HEK293 (cell line): Measurements from ENCODE around the gene PAQR5.
A peak's percentile ranks its signal among the peaks of the same experiment; 100 is the strongest.

Experiments used
- CTCF ChIA-PET: fragments of 350-600 bp; formaldehyde crosslinking; extraction: SDS; loops from one replicate; lab custom pipeline; 2021; ENCODE audit warnings: antibody characterized with exemption; lab: Yijun Ruan, JAX
- POLR2A ChIA-PET: fragments of 300-600 bp; formaldehyde crosslinking; extraction: SDS; loops from one replicate; lab custom pipeline; 2020; ENCODE audit warnings: antibody characterized with exemption, inconsistent platforms; lab: Yijun Ruan, JAX
- H3K27ac ChIP-seq: fragments of 200-500 bp; sonication (Bioruptor generic); 2 replicates; pipeline ENCODE4 v1.5.1; 2014; ENCODE audit warnings: low read depth, low read length, control low read depth, inconsistent platforms; ENCODE audit errors: extremely low read depth
- H3K36me3 ChIP-seq, 2 experiments: fragments of 200-500 bp in 1 of 2; sonication (Bioruptor generic) in 1 of 2; 1 replicate in 1 of 2; 2 replicates in 1 of 2; pipeline ENCODE4 v1.5.1; 2014 to 2017; ENCODE audit warnings: inconsistent platforms in 2 of 2, low read length in 2 of 2; ENCODE audit not compliant: control insufficient read depth in 2 of 2, insufficient read depth in 1 of 2
- H3K4me1 ChIP-seq: fragments of 200-500 bp; sonication (Bioruptor generic); 2 replicates; pipeline ENCODE4 v1.5.1; 2014; ENCODE audit warnings: mild to moderate bottlenecking, low read length, inconsistent platforms; ENCODE audit not compliant: control insufficient read depth, insufficient read depth
- H3K4me3 ChIP-seq: 2 replicates; pipeline ENCODE4 v1.5.1; 2011; ENCODE audit warnings: low read depth, mild to moderate bottlenecking, control low read depth, low read length, moderate library complexity
- H3K9me3 ChIP-seq: fragments of 200-500 bp; sonication (Bioruptor generic); 2 replicates; pipeline ENCODE4 v1.5.1; 2014; ENCODE audit warnings: low read depth, low read length, inconsistent platforms; ENCODE audit not compliant: control insufficient read depth, insufficient read depth
- FEZF1 ChIP-seq: fragments of 450-650 bp; formaldehyde crosslinking; IDR thresholded peaks from 2 replicates; pipeline ENCODE4 v1.5.1; 2016; ENCODE audit warnings: missing biosample characterization, missing genetic modification characterization
- OVOL3 ChIP-seq: fragments of 450-650 bp; formaldehyde crosslinking; IDR thresholded peaks from 2 replicates; pipeline ENCODE4 v1.5.1; 2016; ENCODE audit warnings: missing biosample characterization, missing genetic modification characterization
- TCF7L2 ChIP-seq: IDR thresholded peaks from 2 replicates; pipeline ENCODE4 v1.6.1; 2011; ENCODE audit warnings: low read depth, mild to moderate bottlenecking, inconsistent platforms, low read length, moderate library complexity, borderline replicate concordance
- ZBTB17 ChIP-seq: fragments of 450-650 bp; formaldehyde crosslinking; IDR thresholded peaks from 2 replicates; pipeline ENCODE4 v1.5.1; 2016; ENCODE audit warnings: missing biosample characterization, missing genetic modification characterization
- ZNF132 ChIP-seq: fragments of 450-650 bp; formaldehyde crosslinking; IDR thresholded peaks from 2 replicates; pipeline ENCODE4 v1.5.1; 2017; ENCODE audit warnings: missing biosample characterization, missing genetic modification characterization, borderline replicate concordance
- ZNF140 ChIP-seq: fragments of 450-650 bp; formaldehyde crosslinking; IDR thresholded peaks from 2 replicates; pipeline ENCODE4 v1.5.1; 2016; ENCODE audit warnings: missing biosample characterization, missing genetic modification characterization
- ZNF175 ChIP-seq: fragments of 450-650 bp; formaldehyde crosslinking; IDR thresholded peaks from 2 replicates; pipeline ENCODE4 v1.5.1; 2016; ENCODE audit warnings: missing biosample characterization, missing genetic modification characterization
- ZNF184 ChIP-seq: fragments of 450-650 bp; IDR thresholded peaks from 2 replicates; pipeline ENCODE4 v1.5.1; 2018; ENCODE audit warnings: missing biosample characterization, mild to moderate bottlenecking, missing genetic modification characterization
- ZNF600 ChIP-seq: fragments of 450-650 bp; formaldehyde crosslinking; IDR thresholded peaks from 2 replicates; pipeline ENCODE4 v1.5.1; 2016; ENCODE audit warnings: missing biosample characterization, missing genetic modification characterization
- ZNF777 ChIP-seq: fragments of 450-650 bp; formaldehyde crosslinking; IDR thresholded peaks from 2 replicates; pipeline ENCODE4 v1.5.1; 2017; ENCODE audit warnings: missing biosample characterization, missing genetic modification characterization, borderline replicate concordance
- TF ChIP-seq, protein P1 (sequence below): fragments of 450-650 bp; formaldehyde crosslinking; IDR thresholded peaks from 2 replicates; pipeline ENCODE4 v1.5.1; 2016; ENCODE audit warnings: missing biosample characterization, missing genetic modification characterization
- TF ChIP-seq, protein P2 (sequence below): fragments of 450-650 bp; formaldehyde crosslinking; IDR thresholded peaks from 2 replicates; pipeline ENCODE4 v1.5.1; 2016; ENCODE audit warnings: missing biosample characterization, missing genetic modification characterization
- TF ChIP-seq, protein P3 (sequence below): fragments of 450-650 bp; formaldehyde crosslinking; IDR thresholded peaks from 2 replicates; pipeline ENCODE4 v1.5.1; 2017; ENCODE audit warnings: missing biosample characterization, mild to moderate bottlenecking, missing genetic modification characterization, moderate library complexity
- TF ChIP-seq, protein P4 (sequence below): fragments of 450-650 bp; formaldehyde crosslinking; IDR thresholded peaks from 2 replicates; pipeline ENCODE4 v1.5.1; 2017; ENCODE audit warnings: missing biosample characterization, missing genetic modification characterization
- TF ChIP-seq, protein P5 (sequence below): fragments of 450-650 bp; formaldehyde crosslinking; optimal IDR thresholded peaks from 2 replicates; pipeline ENCODE3; 2016; ENCODE audit warnings: missing biosample characterization, mild to moderate bottlenecking, missing genetic modification characterization

PAQR5 gene

DNA sequence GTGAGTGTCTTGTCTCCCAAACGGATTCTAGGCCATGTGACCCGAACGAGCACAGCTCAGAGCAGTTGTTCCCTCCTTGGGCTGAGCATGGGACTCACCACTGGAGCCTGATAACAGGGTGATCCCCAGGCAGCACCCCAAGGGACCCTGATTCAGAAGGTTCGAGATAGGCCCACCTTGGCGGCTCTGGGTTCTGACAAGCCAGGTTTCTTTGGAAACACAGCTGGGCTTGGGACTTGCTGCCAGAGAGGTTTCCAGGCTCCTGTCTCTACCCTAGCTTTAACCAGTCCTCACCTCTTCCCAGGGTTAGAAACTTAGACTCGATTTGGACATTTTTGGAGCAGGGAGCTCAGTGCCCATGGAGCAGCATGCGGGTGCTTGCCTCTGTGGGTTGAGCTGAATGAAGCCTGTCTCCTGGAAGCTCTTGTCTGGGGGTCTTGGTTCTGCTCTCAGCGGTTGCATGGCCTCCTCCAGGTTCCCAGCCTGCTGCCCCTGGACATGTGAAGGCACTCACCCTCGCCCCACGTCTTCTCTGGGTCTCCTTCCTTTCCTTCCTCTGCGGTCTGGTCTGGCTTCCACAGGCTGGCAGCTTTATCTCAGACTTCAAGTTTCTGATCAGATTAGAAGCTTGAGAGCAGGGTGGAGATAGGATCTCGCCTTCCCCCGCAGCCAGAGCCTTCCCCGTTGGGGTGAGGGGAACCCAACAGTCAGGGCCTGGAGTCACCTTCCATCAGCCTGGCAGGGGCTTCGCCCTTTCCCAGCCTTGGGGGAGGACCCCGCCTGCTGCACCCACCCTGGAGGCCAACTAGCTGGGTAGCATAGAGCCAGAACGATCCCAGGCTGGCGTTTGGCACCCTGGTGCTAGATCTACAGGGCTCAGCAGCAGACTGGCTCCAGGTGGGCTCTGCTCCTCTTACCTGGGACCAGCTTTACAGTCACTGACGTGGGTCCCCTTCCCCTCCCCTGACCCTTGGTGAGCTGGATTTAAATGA, 21.0 kb downstream of the PAQR5 start (continued):
- TF ChIP-seq, protein P1, sequence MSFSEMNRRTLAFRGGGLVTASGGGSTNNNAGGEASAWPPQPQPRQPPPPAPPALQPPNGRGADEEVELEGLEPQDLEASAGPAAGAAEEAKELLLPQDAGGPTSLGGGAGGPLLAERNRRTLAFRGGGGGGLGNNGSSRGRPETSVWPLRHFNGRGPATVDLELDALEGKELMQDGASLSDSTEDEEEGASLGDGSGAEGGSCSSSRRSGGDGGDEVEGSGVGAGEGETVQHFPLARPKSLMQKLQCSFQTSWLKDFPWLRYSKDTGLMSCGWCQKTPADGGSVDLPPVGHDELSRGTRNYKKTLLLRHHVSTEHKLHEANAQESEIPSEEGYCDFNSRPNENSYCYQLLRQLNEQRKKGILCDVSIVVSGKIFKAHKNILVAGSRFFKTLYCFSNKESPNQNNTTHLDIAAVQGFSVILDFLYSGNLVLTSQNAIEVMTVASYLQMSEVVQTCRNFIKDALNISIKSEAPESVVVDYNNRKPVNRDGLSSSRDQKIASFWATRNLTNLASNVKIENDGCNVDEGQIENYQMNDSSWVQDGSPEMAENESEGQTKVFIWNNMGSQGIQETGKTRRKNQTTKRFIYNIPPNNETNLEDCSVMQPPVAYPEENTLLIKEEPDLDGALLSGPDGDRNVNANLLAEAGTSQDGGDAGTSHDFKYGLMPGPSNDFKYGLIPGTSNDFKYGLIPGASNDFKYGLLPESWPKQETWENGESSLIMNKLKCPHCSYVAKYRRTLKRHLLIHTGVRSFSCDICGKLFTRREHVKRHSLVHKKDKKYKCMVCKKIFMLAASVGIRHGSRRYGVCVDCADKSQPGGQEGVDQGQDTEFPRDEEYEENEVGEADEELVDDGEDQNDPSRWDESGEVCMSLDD = no peak
- TF ChIP-seq, protein P2, sequence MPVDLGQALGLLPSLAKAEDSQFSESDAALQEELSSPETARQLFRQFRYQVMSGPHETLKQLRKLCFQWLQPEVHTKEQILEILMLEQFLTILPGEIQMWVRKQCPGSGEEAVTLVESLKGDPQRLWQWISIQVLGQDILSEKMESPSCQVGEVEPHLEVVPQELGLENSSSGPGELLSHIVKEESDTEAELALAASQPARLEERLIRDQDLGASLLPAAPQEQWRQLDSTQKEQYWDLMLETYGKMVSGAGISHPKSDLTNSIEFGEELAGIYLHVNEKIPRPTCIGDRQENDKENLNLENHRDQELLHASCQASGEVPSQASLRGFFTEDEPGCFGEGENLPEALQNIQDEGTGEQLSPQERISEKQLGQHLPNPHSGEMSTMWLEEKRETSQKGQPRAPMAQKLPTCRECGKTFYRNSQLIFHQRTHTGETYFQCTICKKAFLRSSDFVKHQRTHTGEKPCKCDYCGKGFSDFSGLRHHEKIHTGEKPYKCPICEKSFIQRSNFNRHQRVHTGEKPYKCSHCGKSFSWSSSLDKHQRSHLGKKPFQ = no peak
- no peak for TF ChIP-seq ZNF132 (tag by site-specific recombination)
- TF ChIP-seq, protein P3, sequence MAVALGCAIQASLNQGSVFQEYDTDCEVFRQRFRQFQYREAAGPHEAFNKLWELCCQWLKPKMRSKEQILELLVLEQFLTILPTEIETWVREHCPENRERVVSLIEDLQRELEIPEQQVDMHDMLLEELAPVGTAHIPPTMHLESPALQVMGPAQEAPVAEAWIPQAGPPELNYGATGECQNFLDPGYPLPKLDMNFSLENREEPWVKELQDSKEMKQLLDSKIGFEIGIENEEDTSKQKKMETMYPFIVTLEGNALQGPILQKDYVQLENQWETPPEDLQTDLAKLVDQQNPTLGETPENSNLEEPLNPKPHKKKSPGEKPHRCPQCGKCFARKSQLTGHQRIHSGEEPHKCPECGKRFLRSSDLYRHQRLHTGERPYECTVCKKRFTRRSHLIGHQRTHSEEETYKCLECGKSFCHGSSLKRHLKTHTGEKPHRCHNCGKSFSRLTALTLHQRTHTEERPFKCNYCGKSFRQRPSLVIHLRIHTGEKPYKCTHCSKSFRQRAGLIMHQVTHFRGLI (tag by site-specific recombination) = no peak
- no peak for TF ChIP-seq OVOL3
- TF ChIP-seq ZNF600 (tag by site-specific recombination) = peak; percentile 51; the same call in 1 of the 2 replicates
- TF ChIP-seq ZNF777 = no peak
- TF ChIP-seq, all 188 proteins: peak for 2

DNA sequence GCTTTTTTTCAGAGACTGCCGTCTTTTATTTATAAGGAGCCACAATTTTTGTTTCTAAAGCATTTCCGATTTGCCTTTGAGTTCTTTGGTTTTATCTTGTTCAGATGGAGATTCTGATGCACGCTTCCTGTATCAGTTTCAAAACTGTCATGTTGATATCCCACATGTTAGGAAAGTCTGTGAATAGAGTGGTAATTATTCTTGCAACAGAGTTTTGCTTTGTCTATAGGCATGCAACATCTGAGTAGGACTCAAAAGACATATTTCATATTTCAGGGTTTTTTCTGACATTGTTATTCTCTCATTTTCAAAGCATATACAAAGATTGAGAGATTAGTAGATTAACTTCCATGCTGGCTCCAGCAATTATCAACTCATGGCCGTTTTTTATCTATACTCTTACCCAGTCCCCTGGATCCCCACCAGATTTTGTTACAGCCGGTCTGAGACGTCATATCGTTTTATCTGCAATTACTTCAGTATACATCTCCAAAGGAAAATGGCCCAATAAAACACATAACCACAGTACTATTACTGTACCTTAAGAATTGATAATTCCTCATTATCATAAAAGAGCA, 22.4 kb downstream of the PAQR5 start:
- ChIA-PET POLR2A (no interaction called here), CTCF (no interaction called here)
- Histone ChIP-seq H3K27ac (no peak overlapping the region), H3K9me3 (no peaks in the 10 kb centered on the region), H3K36me3 (no peaks in the 10 kb centered on the region), H3K4me1 (peaks cover 3% of the 10 kb centered on the region; the same call in 1 of the 2 replicates), H3K4me3 (no peak overlapping the region)
- TF ChIP-seq FEZF1 (tag by site-specific recombination) (peak; percentile 71; the same call in 1 of the 2 replicates), ZBTB17 (peak; percentile 23; the same call in 1 of the 2 replicates), ZNF175 (tag by site-specific recombination) (no peak), TCF7L2 (peak; percentile 67), ZNF600 (tag by site-specific recombination) (peak; percentile 47; the same call in 1 of the 2 replicates), ZNF184 (tag by site-specific recombination) (no peak), ZNF140 (tag by site-specific recombination) (no peak)
- TF ChIP-seq, protein P4, sequence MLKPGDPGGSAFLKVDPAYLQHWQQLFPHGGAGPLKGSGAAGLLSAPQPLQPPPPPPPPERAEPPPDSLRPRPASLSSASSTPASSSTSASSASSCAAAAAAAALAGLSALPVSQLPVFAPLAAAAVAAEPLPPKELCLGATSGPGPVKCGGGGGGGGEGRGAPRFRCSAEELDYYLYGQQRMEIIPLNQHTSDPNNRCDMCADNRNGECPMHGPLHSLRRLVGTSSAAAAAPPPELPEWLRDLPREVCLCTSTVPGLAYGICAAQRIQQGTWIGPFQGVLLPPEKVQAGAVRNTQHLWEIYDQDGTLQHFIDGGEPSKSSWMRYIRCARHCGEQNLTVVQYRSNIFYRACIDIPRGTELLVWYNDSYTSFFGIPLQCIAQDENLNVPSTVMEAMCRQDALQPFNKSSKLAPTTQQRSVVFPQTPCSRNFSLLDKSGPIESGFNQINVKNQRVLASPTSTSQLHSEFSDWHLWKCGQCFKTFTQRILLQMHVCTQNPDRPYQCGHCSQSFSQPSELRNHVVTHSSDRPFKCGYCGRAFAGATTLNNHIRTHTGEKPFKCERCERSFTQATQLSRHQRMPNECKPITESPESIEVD (tag by site-specific recombination) = peak; percentile 72
- TF ChIP-seq, protein P5, sequence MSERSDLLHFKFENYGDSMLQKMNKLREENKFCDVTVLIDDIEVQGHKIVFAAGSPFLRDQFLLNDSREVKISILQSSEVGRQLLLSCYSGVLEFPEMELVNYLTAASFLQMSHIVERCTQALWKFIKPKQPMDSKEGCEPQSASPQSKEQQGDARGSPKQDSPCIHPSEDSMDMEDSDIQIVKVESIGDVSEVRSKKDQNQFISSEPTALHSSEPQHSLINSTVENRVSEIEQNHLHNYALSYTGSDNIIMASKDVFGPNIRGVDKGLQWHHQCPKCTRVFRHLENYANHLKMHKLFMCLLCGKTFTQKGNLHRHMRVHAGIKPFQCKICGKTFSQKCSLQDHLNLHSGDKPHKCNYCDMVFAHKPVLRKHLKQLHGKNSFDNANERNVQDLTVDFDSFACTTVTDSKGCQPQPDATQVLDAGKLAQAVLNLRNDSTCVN (tag by site-specific recombination) = no peak
